Skeletal muscle satellite cell (primary cell): ENCODE data around the gene GAS7.
"Not testable (repeated sequence)": the region's sequence is repeated elsewhere in the genome, so short reads cannot be mapped to it uniquely, and the experiment has no call there.

Experiments
- H3K27me3 ChIP-seq: 2 replicates; pipeline ENCODE4 v1.7.0; 2013; ENCODE audit warnings: low read length; ENCODE audit not compliant: control insufficient read depth, insufficient read depth
- H3K36me3 ChIP-seq: 2 replicates; pipeline ENCODE4 v1.7.0; 2013; ENCODE audit warnings: mild to moderate bottlenecking, control low read depth, low read length; ENCODE audit not compliant: insufficient read depth
- H3K4me1 ChIP-seq: 2 replicates; pipeline ENCODE4 v1.7.0; 2013; ENCODE audit warnings: low read length; ENCODE audit not compliant: control insufficient read depth, insufficient read depth
- H3K4me2 ChIP-seq: 2 replicates; pipeline ENCODE4 v1.7.0; 2013; ENCODE audit warnings: mild to moderate bottlenecking, low read length
- H3K4me3 ChIP-seq: 2 replicates; pipeline ENCODE4 v1.7.0; 2013; ENCODE audit warnings: low read length
- H3K9ac ChIP-seq: 2 replicates; pipeline ENCODE4 v1.7.0; 2013; ENCODE audit warnings: mild to moderate bottlenecking, low read depth, low read length, moderate library complexity
- H3K9me3 ChIP-seq: replicated peaks from 2 replicates; pipeline ENCODE4 v1.7.0; 2013; ENCODE audit warnings: mild to moderate bottlenecking, control low read depth, low read length

The GAS7 gene

GRCh38 chr17:10019941-10020451 is 178.4 kb downstream of the GAS7 start:
- Histone ChIP-seq H3K4me2 (no peak overlapping the region), H3K9me3 (no peaks in the 10 kb centered on the region), H3K4me3 (no peak overlapping the region), H3K27me3 (no peaks in the 10 kb centered on the region), H3K4me1 (no peaks in the 10 kb centered on the region), H3K9ac (no peak overlapping the region), H3K36me3 (no peaks in the 10 kb centered on the region)

GRCh38 chr17:10018461-10018891 is 179.9 kb downstream of the GAS7 start:
- H3K27me3 ChIP-seq = no peaks in the 10 kb centered on the region
- no peaks in the 10 kb centered on the region for H3K9me3 ChIP-seq
- no peak overlapping the region for H3K4me2 ChIP-seq
- no peak overlapping the region for H3K9ac ChIP-seq
- H3K4me3 ChIP-seq = no peak overlapping the region
- no peaks in the 10 kb centered on the region for H3K36me3 ChIP-seq
- no peaks in the 10 kb centered on the region for H3K4me1 ChIP-seq

DNA sequence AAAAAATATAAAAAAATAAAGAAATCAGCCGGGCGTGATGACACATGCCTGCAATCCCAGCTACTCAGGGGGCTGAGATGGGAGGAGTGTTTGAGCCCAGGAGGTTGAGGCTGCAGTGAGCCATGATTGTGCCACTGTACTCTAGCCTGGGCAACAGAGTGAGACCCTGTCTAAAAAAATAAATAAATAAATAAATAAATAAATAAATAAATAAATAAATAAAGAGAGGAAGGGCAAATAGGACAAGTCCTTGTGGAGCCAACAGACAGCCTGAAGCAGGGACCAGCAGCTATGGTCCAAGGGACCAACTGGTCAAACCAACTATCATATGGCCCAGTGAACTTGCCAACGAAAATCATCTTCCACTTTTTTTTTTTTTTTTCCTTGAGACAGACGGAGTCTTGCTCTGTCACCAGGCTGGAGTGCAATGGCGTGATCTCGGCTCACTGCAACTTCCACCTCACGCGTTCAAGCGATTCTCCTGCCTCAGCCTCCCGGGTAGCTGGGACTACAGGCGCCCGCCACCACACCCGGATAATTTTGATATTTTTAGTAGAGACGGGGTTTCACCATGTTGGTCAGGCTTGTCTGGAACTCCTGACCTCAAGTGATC is 181.3 kb downstream of the GAS7 start:
- not testable (repeated sequence) for H3K4me1 ChIP-seq, H3K9me3 ChIP-seq, H3K4me3 ChIP-seq, H3K9ac ChIP-seq, H3K4me2 ChIP-seq, H3K36me3 ChIP-seq, H3K27me3 ChIP-seq

DNA sequence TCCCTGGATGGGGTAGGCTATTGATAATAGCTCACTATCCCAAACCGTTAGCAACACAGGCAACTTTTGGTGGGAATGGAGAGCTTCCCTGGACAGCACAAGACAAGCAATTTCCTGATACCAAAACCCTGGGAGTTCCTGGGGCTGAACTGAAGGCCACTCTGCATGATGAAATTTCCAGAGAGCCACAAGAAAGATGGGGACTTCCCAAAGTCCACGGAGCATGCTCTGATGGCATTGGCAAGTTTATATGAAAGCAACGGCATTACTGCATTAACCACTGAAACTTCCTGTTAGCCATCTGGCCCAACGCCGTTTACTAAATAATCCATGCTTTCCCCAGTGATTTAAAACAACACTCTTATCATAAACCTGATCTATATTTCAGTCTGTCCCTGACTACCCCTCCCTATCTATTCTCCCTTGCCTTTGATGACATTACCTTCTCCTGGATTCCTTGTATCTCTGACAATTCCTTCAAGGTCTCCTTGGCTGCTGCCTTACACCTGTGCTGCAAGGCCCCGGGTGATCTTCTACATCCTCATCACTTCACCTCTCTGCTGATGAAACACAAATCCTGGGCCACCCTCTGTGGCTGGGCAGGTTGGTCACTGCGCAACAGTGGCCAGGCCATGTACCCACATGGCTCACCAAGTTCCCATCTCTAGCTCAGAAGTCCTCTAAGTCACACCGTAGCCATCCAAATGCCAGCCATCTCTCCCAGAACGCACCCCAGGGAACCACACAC is 184.9 kb downstream of the GAS7 start:
- H3K4me1 ChIP-seq = no peaks in the 10 kb centered on the region
- no peak overlapping the region for H3K4me3 ChIP-seq
- no peaks in the 10 kb centered on the region for H3K27me3 ChIP-seq
- no peaks in the 10 kb centered on the region for H3K9me3 ChIP-seq
- H3K9ac ChIP-seq = no peak overlapping the region
- H3K36me3 ChIP-seq = no peaks in the 10 kb centered on the region
- H3K4me2 ChIP-seq = no peak overlapping the region

DNA sequence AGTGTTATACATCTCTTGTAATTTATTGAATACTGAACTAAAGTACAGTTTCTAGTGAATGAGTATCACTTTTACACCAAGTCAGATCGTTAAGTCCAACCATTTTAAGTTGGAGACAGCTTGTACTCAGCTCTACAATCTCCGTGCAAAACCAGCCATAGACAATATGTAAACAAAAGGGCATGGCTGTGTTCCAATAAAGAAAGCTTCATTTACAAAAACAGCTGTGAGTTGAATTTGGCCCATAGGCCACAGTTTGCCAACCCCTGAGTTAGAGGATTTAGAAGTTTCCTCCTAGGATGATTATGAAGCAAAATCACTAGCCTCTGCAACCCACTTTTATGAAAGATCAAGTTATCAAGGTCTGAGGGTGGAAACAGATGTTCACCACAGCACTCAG is 187.7 kb downstream of the GAS7 start:
- H3K9ac ChIP-seq = no peak overlapping the region
- H3K9me3 ChIP-seq = no peaks in the 10 kb centered on the region
- no peak overlapping the region for H3K4me3 ChIP-seq
- no peaks in the 10 kb centered on the region for H3K4me1 ChIP-seq
- H3K4me2 ChIP-seq = no peak overlapping the region
- no peaks in the 10 kb centered on the region for H3K27me3 ChIP-seq
- no peaks in the 10 kb centered on the region for H3K36me3 ChIP-seq

GRCh38 chr17:10003705-10004104 is 194.7 kb downstream of the GAS7 start:
- Histone ChIP-seq H3K36me3 (no peaks in the 10 kb centered on the region), H3K27me3 (no peaks in the 10 kb centered on the region), H3K4me2 (no peak overlapping the region), H3K4me3 (no peak overlapping the region), H3K4me1 (no peaks in the 10 kb centered on the region), H3K9ac (no peak overlapping the region), H3K9me3 (no peaks in the 10 kb centered on the region)

DNA sequence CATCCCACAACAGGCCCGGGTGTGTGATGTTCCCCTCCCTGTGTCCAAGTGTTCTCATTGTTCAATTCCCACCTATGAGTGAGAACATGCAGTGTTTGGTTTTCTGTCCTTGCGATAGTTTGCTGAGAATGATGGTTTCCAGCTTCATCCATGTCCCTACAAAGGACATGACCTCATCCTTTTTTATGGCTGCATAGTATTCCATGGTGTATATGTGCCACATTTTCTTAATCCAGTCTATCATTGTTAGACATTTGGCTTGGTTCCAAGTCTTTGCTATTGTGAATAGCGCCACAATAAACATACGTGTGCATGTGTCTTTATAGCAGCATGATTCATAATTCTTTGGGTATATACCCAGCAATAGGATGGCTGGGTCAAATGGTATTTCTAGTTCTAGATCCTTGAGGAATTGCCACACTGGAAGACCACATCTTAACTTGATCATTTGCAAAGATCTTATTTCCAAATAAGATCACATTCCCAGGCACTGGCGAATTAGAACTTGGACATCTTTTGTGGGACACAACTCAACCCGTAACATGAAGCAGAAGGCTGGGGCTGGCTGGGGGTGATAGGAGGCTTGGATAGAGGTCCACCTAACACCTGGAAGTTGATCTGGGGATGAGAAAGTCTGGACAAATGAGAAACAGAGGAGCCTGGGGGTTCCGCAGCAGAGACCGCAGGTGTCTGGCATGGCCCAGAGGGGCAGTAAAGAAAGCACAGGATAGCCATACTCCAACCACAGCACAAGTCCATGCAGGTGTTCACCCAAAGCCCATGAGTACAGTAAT is 195.6 kb downstream of the GAS7 start:
- not testable (repeated sequence) for H3K27me3 ChIP-seq, H3K9me3 ChIP-seq, H3K4me2 ChIP-seq, H3K36me3 ChIP-seq, H3K4me3 ChIP-seq, H3K9ac ChIP-seq, H3K4me1 ChIP-seq

- Histone ChIP-seq H3K4me1 (no peaks in the 10 kb centered on the region), H3K9me3 (no peaks in the 10 kb centered on the region), H3K27me3 (no peaks in the 10 kb centered on the region), H3K4me3 (no peak overlapping the region), H3K36me3 (no peaks in the 10 kb centered on the region), H3K9ac (no peak overlapping the region), H3K4me2 (no peak overlapping the region)
These were observed 197.0 kb downstream of the GAS7 start for GRCh38 chr17:10001306-10001873.

DNA sequence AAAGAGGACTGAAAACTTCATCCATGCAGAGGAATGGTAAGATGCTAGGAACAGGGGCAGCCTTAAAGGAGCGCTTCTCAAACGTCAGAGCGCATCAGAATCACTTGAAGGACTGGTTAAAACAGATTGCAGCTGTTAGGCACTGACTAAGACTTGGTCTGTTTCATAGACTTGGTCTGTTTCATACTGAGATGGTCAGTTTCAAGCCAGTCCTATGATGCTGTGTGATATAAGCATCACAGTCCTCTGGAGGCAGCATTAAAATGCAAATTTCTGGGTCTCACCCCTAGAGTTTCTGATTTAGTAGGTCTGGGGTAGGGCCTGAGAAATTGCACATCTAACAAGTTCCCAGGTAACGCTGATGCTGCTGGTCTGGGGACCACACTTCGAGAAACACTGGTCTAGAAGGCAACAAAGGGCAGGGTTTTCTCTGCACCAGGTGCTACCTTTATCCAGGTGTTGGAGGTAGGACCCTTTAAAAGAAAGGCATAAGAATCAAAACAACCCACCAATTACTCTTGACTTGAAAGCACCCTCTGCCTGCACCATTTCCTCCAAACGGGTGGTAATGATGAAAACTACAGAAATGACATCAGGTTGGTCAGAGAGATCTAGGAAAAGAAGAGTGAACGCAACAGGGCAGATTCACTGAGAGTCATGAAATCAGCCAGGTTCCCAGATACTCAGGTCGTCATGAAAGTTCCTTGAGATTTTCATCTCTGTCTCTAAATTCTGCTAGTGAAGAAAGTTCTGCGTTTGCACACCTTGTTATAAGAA is 198.3 kb downstream of the GAS7 start:
- no peak overlapping the region for H3K4me3 ChIP-seq
- H3K9me3 ChIP-seq = no peaks in the 10 kb centered on the region
- no peak overlapping the region for H3K9ac ChIP-seq
- no peaks in the 10 kb centered on the region for H3K4me1 ChIP-seq
- no peak overlapping the region for H3K4me2 ChIP-seq
- H3K36me3 ChIP-seq = no peaks in the 10 kb centered on the region
- H3K27me3 ChIP-seq = no peaks in the 10 kb centered on the region

- Histone ChIP-seq H3K4me2 (no peak overlapping the region), H3K36me3 (no peaks in the 10 kb centered on the region), H3K27me3 (no peaks in the 10 kb centered on the region)
These were observed 200.3 kb downstream of the GAS7 start for GRCh38 chr17:9998060-9998459.

DNA sequence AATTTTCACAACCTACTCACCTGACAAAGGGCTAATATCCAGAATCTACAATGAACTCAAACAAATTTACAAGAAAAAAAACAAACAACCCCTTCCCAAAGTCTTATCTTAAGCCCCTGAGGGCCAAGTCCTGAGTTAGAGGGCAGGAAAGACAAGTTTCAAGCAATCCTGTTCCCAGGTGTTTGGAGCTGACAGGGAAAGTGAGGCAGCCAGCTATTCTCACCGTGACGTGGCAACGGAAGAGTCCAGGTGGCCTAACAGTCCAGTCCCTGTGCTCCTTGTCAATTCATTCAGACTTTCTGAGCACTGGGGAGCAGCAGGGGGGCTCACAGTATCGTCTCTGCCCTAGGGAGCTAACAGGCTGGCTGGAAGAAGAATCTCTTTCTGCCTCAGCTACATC is 203.6 kb downstream of the GAS7 start:
- H3K4me3 ChIP-seq = no peak overlapping the region
- H3K9me3 ChIP-seq = no peaks in the 10 kb centered on the region
- H3K4me2 ChIP-seq = no peak overlapping the region
- H3K27me3 ChIP-seq = no peaks in the 10 kb centered on the region
- H3K4me1 ChIP-seq = no peaks in the 10 kb centered on the region
- no peaks in the 10 kb centered on the region for H3K36me3 ChIP-seq
- H3K9ac ChIP-seq = no peak overlapping the region

More at GRCh38 chr17:9998060-9998459, 200.3 kb downstream of the GAS7 start:
- H3K9me3 ChIP-seq = no peaks in the 10 kb centered on the region
- no peaks in the 10 kb centered on the region for H3K4me1 ChIP-seq
- H3K9ac ChIP-seq = no peak overlapping the region
- H3K4me3 ChIP-seq = no peak overlapping the region
